ENCODE data around the gene NAT16.

DNA sequence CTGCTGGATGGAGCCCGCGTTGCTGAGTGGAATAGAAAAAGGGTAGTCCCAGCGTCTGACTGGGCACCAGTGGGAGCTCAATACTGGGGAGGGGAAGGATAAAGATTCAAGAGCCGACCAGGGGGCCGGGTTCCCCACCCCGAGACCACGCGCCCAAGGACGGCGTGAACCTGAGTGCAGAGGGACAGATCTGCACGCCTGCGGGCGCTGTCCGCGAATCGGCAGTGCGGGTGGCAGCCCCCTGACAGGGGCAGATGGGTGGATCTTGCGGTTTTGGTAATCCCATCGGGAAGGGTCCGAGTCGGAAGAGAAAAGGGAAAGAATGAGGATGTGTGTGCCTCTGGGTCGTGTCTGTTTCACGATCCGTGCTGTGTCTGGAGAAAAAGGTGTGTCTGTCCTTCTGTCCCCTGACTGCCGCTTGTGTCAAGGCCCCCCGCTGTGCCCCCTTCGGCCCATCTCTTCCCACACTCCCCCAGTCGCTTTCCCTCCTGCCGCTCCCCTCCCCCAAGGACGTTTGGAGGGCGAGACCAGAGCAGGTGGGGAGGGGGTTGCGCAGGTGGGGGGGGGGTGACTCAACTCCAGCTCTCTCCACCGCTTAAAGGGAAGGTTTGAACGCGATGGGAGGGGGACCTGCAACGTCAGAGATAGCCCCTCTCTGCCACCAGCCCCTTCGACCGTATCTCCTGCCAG, 14.0 kb downstream of the NAT16 start:
- TF ChIP-seq RAD51 (IDR thresholded peaks at IDR 0.05) (no peak), BHLHE40 (IDR thresholded peaks at IDR 0.05; ENCODE audit: borderline replicate concordance in 1 of 2, low read depth in 2 of 2, low read length in 1 of 2) (no peak), EED (IDR thresholded peaks at IDR 0.05; ENCODE audit: low read depth) (no peak), EZH2 (IDR thresholded peaks at IDR 0.05; ENCODE audit: borderline replicate concordance, control insufficient read depth, low read depth, low read length) (no peak)

All from GM12878 (cell line).